Stimulated activated CD4-positive, alpha-beta T cell treated with anti-CD3 and anti-CD28 coated beads, Interleukin-12 subunit alpha, Interleukin-12 subunit beta, amount 100 ng/mL, for 4 hours (primary cell): Measurements from ENCODE around the gene AMER3.

Experiments
- DNase-seq: peaks from one replicate; pipeline ENCODE4 v3.0.0-alpha.2; 2020

AMER3 gene

GRCh38 chr2:130786076-130786475, 30.7 kb downstream of the AMER3 start:
- DNase-seq, result no peak

GRCh38 chr2:130787841-130788240, 32.5 kb downstream of the AMER3 start:
- no peak for DNase-seq

GRCh38 chr2:130790312-130790711, 35.0 kb downstream of the AMER3 start:
- no peak for DNase-seq

- no peak for DNase-seq
Observed at GRCh38 chr2:130790804-130791616, 35.7 kb downstream of the AMER3 start.

- DNase-seq, result no peak
Observed at GRCh38 chr2:130791617-130791939, 36.2 kb downstream of the AMER3 start.

GRCh38 chr2:130795431-130795830, 40.1 kb downstream of the AMER3 start:
- no peak for DNase-seq

- DNase-seq, result no peak
Observed at GRCh38 chr2:130796290-130796689, 41.0 kb downstream of the AMER3 start.

GRCh38 chr2:130797493-130798435, 42.4 kb downstream of the AMER3 start:
- DNase-seq, result peak; percentile 97

GRCh38 chr2:130798472-130799218, 43.3 kb downstream of the AMER3 start:
- DNase-seq, result no peak

- DNase-seq, result no peak
Observed at GRCh38 chr2:130799295-130799694, 44.0 kb downstream of the AMER3 start.

GRCh38 chr2:130805613-130806012, 50.3 kb downstream of the AMER3 start:
- DNase-seq, result no peak

- no peak for DNase-seq
Observed at GRCh38 chr2:130806370-130806769, 51.0 kb downstream of the AMER3 start.

GRCh38 chr2:130807659-130808385, 52.5 kb downstream of the AMER3 start:
- DNase-seq, result no peak

GRCh38 chr2:130808482-130809268, 53.3 kb downstream of the AMER3 start:
- no peak for DNase-seq

GRCh38 chr2:130810490-130810889, 55.1 kb downstream of the AMER3 start:
- no peak for DNase-seq

GRCh38 chr2:130813722-130814121, 58.4 kb downstream of the AMER3 start:
- DNase-seq, result no peak

- no peak for DNase-seq
Observed at GRCh38 chr2:130814931-130815680, 59.8 kb downstream of the AMER3 start.
